NK-92 (cell line): Measurements from ENCODE around the gene SLC5A10.

Experiments
- DNase-seq: peaks from one replicate; lab custom pipeline; 2025; ENCODE audit not compliant: unreplicated experiment; lab: John Stamatoyannopoulos, UW

Gene SLC5A10

GRCh38 chr17:18963126-18964017, 11.4 kb downstream of the SLC5A10 start:
- no peak for DNase-seq

- DNase-seq: no peak
Observed at GRCh38 chr17:18964018-18964351, 12.0 kb downstream of the SLC5A10 start.

GRCh38 chr17:18964550-18964949, 12.6 kb downstream of the SLC5A10 start:
- DNase-seq: no peak

DNA sequence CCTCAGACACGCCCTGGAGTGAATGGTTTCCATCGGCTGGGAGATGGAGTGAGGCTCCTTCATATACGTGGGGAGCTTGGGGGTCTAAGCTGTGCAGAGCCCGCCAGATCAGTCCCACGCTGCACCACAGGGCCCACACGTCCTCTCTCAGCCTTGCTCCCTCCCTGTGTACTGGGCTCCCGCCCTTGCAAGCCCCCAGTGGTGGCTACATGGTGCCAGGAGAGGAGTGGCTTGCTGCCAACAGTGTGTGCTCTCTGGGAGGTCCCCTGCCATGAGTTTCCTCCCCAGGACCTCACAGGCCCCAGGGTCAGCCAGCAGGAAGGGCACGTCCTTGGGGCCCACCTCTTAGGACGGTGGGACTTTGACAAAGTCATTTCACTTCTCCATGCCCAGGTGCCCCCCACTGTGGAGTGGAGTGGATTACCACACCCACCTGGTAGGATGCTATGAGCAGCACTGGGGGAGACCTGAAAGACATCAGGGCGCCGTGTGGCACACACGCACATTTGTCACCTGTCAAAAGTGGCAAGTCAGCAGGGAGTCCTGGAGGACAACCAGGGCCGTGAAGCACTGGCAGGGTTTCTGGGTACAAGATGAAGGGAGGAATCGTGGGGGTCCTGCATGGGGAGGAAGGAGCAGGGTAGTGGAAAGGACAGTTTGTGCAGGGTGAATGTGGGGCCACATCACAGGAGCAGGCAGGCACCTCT, 13.7 kb downstream of the SLC5A10 start:
- DNase-seq: no peak

DNA sequence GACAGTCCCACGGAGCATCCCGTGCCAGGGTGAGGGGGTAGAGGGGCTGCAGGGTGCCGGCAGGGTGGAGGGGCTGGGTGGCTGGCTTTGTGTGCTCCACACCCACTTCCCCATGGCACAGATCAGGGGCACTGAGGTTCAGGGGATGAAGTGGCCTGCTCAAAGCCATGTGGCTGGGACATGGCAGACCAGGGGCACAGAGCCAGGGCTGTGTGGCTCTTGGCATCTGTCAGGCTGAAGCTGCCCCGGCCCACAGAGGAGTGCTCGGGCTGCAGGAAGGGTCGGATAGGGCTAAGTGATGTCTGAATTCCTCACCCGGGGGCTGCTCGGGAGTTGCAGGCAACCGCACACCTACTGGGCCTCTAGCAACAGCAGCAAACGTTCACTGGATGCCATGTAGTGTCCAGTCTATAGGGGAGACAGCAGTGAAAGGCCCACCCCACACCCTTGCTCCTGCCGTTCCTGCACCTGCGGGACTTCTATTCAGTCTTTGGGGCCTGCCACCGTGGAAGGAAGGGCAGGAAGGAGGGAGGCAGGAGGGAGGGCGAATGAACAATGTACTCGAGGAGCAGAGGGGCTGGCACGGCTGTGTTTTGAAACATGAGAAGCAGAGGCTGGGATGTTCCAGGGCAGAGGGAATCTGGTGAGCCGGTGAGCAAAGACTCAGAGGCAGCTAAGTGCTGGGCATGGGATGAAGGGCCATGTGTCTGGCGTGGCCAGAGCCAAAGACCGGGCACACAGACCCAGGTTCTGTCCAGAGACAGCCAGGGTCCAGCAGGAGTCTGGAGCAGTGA, 15.1 kb downstream of the SLC5A10 start:
- DNase-seq: no peak

DNA sequence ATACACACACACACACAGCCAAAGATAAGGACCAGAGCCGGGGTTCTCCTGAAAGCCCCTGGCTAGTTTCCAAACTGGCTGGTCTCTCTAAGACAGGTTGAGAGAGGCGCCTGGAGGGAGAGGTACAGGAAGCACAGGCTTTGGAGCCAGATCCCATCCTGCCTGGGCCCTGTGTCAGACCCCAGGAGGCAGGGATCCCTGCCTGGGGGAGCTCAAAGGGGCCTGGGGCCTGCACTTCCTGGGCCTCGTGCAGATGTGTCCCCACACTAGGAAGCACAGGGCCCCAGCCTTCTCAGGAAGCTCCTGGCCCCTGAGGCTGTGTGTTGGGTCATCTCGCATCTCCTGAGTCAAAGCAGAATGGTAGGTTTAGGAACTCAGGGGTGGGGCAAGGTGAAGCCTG, 16.0 kb downstream of the SLC5A10 start:
- DNase-seq: no peak

- no peak for DNase-seq
Observed at GRCh38 chr17:18968345-18968744, 16.4 kb downstream of the SLC5A10 start.

DNA sequence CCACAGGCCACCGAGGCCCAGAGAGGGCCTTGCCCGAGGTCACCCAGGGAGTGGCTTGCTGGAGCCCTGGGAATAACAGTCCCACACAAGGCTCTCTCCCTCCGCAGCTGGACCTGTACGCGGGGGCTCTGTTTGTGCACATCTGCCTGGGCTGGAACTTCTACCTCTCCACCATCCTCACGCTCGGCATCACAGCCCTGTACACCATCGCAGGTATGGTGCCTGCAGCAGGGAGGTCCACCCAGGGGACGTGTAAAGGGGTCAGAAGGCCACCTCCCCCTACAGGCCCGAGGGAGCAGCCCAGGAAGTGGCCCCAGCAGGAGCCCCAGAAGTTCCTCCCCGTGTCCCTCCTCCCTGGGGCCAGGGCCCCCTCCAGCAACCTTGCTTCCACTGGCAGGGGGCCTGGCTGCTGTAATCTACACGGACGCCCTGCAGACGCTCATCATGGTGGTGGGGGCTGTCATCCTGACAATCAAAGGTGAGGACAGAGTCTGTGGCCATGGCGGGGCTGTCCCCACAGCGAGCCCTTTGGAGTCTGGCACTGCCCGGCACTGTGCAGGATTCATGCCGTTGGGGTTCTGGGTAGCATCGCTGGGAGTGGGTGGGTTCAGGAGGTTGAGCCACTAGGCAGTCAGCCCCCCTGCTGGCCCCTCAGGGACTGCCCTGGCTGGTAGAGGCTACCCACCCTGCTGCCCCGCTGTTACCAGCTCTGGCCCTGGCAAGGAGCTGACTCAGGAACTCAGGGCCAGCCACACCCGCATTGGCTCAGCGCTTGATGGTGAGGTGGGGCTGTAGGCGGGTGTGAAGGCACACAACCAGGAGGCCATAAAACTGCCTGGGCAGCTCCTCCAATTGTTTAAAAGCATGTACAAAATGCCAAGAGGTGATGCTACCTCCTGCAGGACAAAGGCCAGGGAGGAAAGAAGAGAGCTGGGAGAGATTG, 17.3 kb downstream of the SLC5A10 start:
- no peak for DNase-seq

DNA sequence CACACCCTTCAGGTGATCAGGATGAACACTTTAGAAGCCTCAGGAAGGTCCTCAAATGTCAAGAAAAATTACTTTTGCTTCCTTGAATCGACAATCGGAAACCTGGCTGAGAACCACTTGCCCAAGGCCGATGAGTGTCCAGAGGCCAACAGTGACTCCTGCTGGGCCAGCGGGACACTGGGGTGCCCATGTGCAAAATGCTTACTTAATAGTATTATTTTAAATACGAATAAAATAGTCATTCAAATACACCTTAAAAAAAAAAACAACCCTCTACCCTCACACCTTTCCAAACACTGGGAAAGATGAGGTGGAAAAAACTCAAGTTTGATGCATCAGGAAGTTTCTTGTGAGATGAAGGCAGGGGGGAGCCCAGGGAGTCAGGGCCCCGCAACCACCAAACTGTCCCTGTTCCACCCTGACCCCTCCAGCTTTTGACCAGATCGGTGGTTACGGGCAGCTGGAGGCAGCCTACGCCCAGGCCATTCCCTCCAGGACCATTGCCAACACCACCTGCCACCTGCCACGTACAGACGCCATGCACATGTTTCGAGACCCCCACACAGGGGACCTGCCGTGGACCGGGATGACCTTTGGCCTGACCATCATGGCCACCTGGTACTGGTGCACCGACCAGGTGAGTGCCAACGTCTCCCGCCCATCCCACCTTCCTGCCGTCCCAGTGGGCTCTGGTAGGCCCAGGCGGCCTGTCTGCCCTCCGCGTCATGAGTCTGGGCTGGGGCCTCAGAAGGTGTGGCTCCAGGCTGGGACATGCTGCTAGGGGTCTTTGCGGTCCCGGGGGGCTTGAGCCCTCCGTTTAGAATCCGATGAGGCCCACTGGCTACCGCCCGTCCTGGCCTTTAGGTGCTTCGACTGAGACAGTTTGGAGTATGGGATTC, 18.9 kb downstream of the SLC5A10 start:
- no peak for DNase-seq

DNA sequence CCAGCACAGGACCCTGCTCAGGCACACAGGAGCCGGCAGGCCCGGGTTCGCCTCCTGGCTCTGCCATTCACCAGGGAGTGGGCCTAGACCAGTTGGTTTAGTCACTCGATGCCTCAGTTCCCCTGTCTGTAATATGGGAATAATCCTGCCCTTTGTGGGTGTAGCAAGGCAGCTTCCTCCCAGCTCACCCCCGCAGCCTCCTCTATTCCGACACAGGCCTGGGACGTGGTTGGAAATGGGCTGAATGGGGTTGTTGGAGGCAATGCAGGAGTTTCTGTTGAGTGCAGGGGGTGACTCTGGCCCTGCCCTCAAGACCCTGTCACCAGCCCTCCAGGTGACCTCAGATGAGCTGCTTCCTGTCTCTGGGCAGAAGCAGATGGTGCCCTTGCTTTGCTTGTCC, 19.8 kb downstream of the SLC5A10 start:
- no peak for DNase-seq

GRCh38 chr17:18974407-18975149, 22.6 kb downstream of the SLC5A10 start:
- no peak for DNase-seq

- no peak for DNase-seq
Observed at GRCh38 chr17:18975597-18975996, 23.6 kb downstream of the SLC5A10 start.

DNA sequence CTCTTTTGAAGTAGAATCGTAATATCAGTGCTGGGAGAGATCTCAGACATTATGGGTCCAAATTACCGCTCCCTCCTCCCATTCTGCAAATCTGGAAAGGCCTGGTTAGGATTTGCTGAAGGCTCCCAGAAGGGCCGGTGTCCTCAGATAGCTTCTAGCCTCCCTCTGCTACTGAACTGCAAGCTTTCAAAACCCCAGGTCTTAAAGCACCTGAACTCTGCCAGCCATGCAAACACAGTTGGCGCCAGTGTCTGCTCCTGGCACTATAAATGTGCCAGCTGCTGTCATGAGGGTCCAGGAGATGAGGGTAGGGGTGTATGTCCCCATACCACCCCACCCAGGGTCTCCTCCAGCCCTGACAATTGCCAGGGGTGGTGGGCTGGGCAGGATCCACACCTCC, 24.2 kb downstream of the SLC5A10 start:
- DNase-seq: no peak

GRCh38 chr17:18977021-18977420, 25.1 kb downstream of the SLC5A10 start:
- DNase-seq: no peak

DNA sequence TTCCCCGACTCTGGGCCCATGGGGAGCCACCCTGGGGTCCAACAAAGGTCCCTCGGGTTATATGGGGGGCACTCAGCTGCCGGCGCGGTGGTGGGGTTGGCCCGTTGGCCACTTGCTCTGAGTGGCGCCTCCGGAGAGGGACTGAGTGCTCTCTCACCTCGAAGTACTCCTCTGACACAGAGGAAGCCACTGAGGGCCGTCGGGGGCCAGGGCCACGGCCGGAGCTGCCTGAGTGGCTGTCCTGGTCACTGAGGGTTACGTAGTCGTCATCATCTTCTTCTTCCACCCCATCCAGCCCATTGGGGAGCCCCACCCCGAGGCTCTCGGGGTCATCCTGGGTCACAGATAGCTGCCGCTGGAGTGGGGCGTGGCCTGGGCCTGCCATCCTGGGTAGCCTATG, 25.7 kb downstream of the SLC5A10 start:
- DNase-seq: no peak

GRCh38 chr17:18978050-18978449, 26.1 kb downstream of the SLC5A10 start:
- DNase-seq: no peak

DNA sequence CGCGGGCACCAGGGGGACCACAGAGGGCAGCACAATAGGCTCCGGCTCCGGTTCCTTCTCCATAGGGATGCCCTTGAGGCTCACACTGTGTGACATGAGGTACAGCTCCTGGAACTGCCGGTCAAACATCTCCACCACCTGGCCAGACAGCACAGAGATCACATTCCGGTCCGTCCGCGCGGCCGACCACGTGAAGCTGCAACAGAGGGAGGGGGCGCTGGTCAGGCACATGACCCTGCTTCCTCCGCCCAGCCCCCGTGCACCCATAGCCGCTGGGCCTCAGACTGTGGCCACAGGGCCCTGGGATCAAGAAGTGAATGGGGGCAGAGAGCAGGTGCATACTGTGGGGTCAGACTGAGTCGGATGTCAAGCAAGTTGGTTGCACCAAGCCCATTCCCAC, 26.7 kb downstream of the SLC5A10 start:
- no peak for DNase-seq

- no peak for DNase-seq
Observed at GRCh38 chr17:18980682-18981334, 28.8 kb downstream of the SLC5A10 start.

GRCh38 chr17:18981335-18981641, 29.3 kb downstream of the SLC5A10 start:
- DNase-seq: no peak
